NK-92 (cell line): ENCODE results near the gene TSPAN5.
"Not testable (repeated sequence)": the region's sequence is repeated elsewhere in the genome, so short reads cannot be mapped to it uniquely, and the experiment has no call there.

ENCODE experiments used
- DNase-seq: peaks from one replicate; lab custom pipeline; 2025; ENCODE audit not compliant: unreplicated experiment; lab: John Stamatoyannopoulos, UW

TSPAN5 gene

DNA sequence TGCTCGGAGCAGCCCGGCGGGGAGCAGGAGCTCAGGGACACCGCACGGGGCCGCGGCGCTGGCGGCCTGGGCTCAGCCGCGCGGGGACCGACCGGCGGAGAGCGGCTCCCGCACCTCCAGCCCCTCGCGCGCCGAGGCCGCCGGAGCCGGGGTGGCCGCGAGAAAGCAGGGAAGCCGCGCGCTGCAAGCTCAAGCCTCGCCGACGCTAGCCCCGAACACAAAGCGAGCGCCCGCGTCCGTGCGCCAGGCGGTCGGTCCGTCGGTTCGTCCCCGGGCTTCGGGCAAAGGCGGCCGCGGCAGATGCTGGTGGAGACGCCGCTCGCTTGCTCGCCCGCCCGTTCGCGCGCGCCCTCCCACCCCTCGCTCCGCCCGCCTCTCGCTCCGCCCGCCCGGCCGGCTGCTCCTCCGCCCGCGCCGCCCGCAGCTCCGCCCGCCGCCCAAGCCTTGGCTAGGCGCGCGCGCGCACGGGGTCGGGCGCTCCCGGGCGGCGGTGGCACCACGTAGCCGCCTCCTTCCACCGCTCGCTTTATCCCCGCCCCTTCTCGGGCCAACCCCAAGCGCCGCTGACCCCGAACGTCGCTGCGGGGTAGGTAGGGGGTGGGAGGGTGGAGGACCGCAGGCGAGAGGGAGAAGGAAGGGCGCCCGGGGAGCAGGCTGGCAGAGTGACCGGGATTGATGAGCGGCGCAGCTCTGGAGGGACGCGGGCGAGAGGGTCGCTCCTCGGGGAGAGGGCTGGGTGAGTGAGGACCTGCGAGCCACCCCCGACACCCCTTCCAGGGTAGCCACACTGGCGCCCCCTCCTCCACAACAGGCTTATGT is at the start of gene TSPAN5:
Gene TSPAN5 (minus strand): TSS at position 325 of the 819 bp plus-strand sequence.
- no peak for DNase-seq

DNA sequence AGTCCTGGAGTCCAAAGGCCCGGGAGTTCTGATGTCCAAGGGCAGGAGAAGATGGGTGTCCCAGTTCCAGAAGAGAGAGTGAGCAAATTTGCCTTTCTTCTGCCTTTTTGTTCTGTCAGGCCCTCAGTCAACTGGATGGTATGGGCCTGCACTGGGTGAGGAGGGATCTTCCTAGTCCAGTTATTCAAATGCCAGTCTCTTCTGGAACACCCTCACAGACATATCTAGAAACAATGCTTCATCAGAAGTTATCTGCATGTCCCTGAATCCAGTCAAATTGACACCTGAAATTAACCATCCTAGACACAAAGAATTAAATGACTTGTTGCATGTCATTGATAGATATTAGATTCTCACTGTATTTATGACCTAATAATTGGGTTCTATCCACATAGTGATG is 48.5 kb upstream of the TSPAN5 start:
- DNase-seq: no peak

DNA sequence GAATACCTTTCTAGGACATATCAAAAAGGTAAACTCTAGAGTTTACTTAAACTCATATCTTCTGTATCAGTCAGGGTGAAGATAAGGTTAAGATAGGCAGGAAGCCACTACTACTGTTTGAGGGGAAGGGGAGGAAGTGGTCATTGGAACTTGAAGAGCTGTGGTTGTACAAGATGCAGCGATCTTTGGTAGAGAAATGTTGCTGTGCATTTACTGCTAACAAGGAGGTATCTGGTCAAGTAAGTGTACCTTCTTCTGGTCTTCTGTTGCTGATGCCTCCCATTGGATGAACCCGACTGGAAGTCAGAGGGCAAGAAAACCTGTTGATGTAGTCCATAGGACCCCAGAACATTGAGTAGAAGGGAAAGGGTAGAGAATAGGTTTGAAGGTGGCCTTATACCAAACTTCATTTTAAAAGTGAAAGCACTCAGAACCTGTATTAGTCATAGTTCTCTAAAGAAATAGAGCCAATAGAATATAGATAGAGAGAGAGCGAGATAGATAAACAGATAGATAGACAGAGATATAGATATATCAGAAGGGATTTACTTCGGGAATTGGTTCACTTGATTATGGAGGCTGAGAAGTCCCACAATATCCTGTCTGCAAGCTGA is 47.9 kb upstream of the TSPAN5 start:
- no peak for DNase-seq

DNA sequence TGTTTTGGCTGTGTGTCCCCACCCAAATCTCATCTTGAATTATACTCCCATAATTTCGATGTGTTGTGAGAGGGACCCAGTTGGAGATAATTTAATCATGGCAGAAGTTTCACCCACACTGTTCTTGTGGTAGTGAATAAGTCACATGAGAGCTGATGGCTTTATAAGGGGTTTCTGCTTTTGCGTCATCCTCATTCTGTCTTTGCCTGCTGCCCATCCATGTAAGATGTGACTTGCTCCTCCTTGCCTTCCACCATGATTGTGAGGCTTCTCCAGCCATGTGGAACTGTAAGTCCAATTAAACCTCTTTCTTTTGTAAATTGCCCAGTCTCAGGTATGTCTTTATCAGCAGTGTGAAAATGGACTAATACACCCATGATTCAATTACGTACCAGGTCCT is 47.2 kb upstream of the TSPAN5 start:
- DNase-seq: not testable (repeated sequence)

DNA sequence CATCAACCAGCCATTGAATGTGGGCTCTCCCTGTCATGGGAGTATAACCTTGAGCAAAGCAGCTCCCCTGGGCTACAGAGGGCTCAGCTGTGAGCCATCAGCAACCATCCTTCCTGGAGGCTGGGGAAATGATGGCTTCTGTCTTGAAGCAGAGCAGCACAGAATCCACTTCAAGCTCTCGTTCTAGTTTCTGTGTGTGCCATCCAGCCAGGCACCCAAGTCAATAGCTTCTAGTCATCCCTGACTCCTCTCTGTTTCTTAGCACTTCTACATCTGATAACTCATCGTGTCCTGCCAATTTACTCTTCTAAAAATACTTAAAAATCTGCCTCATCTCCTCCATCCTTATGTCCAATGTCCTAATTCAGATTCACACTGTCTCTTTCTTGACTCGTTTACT is 42.2 kb upstream of the TSPAN5 start:
- no peak for DNase-seq

- no peak for DNase-seq
These were observed 35.7 kb upstream of the TSPAN5 start for GRCh38 chr4:98694076-98694475.

GRCh38 chr4:98692411-98692810 is 34.0 kb upstream of the TSPAN5 start:
- DNase-seq: no peak

DNA sequence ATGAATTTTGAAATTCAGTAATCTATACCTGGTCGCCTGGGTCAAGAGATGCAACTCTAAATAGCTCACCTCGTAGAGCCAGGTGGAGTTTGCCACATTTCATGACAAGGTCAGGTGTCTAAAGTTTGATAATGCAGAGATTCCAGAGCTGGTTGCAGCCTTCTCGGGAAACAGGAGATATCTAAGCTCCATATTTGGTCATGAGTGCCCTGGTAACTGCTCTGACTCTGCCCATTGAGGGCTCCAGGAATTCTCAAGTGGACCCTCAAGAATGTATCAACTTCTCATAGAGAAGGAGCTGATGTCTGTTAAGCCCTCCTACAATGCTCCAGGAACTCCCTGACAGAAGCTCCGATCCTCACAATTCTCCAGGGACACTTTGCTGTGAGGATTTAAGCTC is 33.2 kb upstream of the TSPAN5 start:
- no peak for DNase-seq

GRCh38 chr4:98689507-98690174 is 31.2 kb upstream of the TSPAN5 start:
- DNase-seq: no peak

DNA sequence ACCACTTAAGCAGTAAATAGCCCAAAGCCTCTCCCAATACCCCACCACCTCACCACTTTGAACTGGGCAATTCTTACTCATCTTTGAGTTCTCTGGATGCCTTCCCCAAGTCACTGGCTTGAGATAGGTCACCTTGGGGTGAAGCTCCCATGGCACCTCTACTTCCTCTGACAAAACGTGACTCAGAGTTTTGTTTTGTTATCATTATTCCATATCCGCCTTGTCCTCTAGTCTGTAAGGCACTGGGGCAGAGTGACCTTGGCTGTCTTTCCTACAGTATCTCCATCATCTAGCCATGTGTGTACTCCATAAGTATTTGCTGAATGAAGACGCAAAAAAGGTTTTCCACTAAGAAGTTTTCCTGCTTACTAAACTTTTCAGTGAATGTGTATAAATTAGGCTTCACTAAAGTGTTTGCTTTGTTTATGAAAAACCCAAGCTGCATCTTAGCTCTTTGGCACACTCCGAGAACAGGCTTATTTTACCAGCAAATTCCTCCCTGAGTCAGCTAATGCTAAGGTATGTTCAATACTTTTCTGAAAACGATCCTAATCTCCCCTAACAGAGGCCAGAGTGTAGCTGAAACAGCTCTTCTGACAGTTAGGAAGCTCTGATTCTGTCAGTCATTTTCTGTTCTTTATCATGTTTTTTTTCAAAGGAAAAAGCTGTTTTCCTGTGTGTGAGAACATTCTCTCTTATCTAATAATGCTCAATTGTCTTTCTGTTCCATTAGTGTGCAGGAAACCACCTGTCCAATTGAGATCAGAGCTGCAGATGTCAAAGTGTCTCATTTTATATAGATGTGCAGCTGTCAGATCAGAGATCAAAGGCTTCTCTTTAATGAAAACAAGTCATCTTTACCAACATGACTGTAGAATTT is 30.2 kb upstream of the TSPAN5 start:
- DNase-seq: no peak

DNA sequence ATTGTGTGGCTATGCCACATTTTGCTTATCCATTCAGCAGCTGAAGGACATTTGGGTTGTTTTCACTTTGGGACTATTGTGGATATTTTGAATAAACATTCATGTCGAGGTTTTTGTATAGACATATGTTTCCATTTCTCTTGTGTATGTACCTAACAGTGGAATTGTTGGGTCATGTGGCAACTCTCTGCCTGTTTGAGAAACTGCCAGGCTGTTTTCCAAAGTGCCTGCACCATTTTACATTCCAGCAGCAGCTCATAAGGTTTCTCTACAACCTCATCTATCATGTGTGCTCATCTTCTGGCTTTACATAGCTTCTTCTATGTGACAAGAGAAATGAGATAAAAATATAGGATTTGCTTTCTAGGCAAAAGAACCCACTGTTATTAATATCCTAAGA is 29.5 kb upstream of the TSPAN5 start:
- DNase-seq: no peak

DNA sequence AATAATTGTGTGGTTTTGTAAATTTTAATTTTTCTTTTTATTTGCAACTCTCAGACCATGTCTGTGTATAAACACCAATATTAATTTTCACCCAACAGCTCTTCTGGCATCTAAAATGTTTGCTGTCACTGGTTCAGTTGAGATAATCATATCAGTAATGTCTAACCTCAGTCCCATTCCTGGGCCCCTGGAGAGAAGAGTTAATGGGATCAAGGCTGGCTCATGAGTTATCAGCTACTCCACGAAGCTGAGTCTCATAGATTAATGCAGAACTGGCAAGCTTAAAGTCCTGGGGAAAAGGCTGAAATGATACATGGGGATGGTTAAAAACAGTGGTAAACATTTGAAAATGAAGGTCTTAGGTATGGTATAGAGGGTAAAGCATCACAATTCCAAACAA is 28.4 kb upstream of the TSPAN5 start:
- DNase-seq: no peak

GRCh38 chr4:98686043-98686707 is 27.8 kb upstream of the TSPAN5 start:
- no peak for DNase-seq

DNA sequence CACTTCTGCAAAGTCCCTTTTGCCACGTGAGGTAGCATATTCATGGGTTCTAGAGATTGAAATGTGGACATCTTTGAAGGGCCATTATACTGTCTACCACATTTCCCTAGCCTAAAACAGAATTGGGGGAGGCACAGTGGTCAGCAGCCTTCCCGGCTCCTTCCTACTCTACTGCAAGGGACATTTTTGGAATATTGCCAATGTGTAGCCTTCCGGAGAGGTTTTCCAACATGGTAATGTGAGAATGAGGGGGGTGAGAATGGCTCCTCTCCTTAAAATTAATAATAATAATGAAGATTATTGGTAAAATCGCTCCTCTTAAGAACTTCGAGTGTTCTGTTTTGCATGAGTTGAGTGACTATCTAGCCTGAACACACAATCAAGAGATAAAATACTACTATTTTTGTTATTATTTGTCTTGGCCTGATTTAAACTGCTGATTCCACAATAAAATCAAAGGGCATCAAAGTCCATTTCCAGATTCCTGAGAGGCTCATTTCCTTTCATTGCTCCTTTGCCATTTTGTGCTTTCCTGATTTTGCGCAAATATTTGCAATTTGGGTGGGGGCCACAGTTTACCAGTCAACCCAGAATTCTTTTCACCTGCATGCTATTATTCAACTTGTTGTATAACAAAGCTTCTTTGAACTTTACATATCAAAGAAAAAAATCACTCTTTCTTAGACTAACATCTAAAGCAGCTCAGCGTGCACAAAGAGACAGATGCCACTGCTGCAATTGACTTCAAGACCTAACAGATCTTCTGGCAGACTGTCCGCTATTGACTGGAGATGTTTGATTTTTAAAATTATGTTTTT is 27.0 kb upstream of the TSPAN5 start:
- no peak for DNase-seq

GRCh38 chr4:98682719-98683118 is 24.3 kb upstream of the TSPAN5 start:
- no peak for DNase-seq

- no peak for DNase-seq
These were observed 22.4 kb upstream of the TSPAN5 start for GRCh38 chr4:98680806-98681205.

DNA sequence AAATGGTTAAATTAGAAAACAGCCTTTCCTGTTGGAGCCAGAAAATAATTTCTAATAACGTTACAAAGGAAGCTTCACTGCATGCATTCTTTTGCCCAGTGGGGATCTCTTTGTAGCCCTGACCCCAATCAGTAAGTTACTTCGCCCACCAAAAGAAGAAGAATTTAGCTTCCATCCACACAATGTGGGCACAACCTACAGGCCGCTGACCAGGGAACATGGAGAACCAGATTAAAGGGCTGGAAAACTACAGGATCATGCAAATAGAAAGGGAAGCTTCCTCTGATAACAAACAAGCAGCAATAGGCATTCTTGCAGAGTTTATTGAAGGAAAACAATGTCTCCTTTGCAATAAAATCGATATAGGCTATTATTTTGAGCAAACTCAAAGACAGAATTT is 21.3 kb upstream of the TSPAN5 start:
- no peak for DNase-seq

DNA sequence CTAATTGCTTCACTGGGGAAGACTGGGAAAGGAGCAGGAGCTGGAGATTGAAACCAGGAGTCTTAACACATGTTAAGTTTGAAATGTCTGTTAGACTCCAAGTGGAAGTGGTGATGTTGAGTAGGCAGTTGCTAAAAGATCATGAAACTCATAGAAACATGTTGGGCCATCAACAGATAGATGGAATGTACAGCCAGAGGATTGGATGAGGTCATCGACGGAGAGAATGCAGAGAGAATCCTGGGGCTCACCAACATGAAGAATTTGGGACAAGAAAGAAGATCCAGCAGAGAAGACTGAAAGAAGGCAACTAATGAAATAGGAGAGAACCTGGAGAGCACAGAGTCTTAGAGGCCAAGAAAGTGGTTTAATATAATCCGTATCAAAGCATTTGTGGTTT is 19.4 kb upstream of the TSPAN5 start:
- no peak for DNase-seq

DNA sequence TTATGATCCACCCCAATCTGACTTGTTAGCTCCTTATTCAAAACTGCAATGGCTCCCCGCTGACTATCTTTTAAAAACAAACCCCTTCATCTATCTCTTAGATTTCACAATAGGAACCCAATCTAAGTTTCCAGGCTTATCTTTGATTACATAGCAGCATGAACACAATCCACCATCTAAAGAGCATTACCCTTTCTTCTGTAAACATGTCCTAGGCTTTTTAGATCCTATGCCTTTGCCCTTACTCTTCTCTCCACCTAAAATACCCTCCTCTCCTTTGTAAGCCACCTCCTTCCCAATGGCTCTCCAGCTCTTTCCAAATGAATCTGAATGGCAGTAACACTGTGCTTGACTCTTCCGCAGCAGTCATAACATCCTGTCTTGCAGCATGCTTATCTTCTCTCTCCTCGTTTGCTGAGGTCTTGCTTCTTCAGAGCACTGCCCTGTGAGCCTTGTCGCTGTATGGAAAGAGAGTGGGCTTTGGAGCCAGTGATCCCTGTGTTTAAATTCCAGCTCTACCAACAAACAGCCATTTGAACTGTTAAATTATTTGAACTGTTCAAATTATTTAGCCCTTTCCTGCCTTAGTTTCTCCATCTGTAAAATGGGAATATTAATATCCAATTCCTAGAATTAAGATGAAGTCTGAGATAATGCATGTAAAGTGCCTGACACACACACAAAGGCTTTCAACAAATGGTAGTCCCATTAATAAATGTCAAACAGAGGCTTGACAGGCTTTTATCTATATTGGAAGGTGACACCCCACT is 16.2 kb upstream of the TSPAN5 start:
- DNase-seq: no peak
